ENCODE results near the gene TMPO. TPM values are rescaled to one million over a fixed set of nuclear protein-coding genes. Genes with fewer than 3 reads are reported as not detected.
A peak's percentile ranks its signal among the peaks of the same experiment; 100 is the strongest.
"Not testable (repeated sequence)": the region's sequence is repeated elsewhere in the genome, so short reads cannot be mapped to it uniquely, and the experiment has no call there.

TMPO gene
- total RNA-seq, 2 donors from 2014 or later = 294 to 438 TPM

DNA sequence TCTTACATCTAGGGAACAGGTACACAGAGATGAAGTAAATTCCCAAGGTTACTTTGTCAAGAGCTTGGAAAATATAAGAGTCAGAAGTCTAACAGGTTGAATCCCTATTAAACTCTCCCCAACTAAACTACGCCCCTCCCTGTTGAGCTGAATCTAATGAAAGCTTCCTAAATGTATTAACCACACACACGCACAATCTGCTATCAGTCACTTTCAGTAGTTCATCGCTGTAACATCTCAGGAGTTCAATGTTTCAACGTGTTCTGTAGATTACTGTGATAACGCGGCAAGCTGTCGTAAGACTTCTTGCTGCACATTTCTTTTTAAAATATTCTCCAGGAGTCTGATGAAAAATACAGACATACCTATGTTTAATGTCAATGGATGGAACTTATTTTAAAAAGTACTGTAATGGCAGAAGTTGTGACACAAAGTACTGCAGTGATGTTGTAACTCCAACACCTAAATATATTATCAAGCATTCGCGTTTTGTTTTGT lies 77.5 kb downstream of the TMPO start:
- ATAC-seq (peak; percentile 1 to 9), DNase-seq (ENCODE audit: low spot score in 2 of 2) (peak in 1 of 2 donors; percentile 13)
- Mint-ChIP-seq H3K36me3 (peaks cover 28 to 37% of the 10 kb centered on the region in 2 donors), H3K27ac (peak overlapping the region; percentile 98 to 100), H3K9me3 (no peaks in the 10 kb centered on the region)

DNA sequence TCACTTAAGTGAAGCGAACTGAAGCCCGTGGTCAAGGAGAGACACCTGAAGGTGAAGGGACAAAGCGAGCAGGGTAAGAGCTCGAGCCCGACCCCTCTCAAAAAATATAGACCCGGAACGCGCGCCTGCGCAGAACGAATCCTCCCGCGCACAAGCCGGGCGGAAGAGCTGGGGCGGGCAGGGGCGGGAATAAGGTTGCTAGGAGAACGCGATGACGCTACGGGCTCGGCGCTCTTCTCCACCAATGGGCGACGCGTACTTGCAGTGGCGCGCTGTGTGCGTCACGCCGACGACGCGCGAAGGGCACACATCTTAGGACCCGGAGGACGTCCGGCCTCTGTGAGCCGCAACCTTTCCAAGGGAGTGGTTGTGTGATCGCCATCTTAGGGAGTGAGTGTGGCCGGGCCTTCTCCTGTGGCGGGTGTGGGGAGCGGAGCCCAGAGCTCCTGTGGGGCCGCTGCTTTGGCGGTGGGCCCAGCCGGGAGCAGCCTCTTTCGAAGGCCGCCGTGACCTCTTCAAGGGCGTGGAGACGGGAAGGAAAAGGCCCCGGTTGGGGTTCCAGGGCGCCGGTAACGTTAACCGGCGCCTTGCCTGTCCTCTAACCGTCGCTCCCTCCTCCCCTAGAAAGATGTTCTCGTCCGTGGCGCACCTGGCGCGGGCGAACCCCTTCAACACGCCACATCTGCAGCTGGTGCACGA lies 78.1 kb downstream of the TMPO start, which contains the start of gene SLC25A3:
SLC25A3 (plus strand) TSS at position 336 of the 699 bp plus-strand sequence; CDS start at position 629, 293 bp downstream.
- peak; percentile 98 to 99 for ATAC-seq
- H3K9me3 Mint-ChIP-seq = no peaks in the 10 kb centered on the region
- DNase-seq (ENCODE audit: low spot score in 2 of 2) = peak; percentile 87 to 95
- peaks cover 28 to 37% of the 10 kb centered on the region in 2 donors for H3K36me3 Mint-ChIP-seq
- peak within 1 kb of the TSS; percentile 98 to 100 for H3K27ac Mint-ChIP-seq

DNA sequence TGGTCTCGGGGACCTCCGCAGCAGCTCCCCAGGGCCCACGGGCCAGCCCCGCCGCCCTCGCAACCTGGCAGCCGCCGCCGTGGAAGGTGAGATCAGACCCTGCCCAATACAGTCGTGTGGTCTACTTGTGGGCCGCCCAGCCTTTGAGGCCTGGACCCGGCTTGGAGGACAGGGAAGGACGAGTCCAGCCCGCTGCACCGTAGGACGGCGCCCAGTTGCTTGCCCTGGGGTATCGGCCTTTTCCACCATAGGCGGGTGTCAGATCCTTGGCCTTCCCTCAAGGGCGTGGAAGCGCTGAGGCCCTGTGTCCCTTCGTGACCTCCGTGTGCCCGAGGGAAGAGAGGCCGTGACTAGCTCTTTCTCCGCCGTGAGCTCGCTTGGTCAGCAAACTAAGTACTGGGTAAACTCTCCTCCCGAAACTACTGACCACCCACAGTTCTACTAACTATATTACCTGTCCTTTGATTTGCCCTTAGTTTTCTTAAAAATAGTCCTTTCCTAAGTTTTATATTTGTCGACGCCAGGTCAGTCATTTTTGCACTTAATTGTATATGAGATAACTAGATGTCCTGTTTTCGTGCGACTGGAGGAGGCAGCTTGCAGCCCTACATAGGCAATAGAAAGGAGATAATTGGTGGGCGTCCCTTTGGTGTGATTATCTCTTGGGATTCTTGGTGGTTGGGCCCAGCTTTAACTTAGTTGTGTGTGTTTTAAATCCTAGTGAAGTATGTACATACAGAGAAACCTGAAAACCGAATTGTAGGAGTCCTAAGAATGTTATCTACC lies 78.9 kb downstream of the TMPO start:
- ATAC-seq = peak in 1 of 2 donors; percentile 23
- Mint-ChIP-seq H3K9me3 (no peaks in the 10 kb centered on the region), H3K27ac (peak overlapping the region; percentile 98 to 100), H3K36me3 (peaks cover 28 to 37% of the 10 kb centered on the region in 2 donors)
- no peak for DNase-seq (ENCODE audit: low spot score in 2 of 2)

DNA sequence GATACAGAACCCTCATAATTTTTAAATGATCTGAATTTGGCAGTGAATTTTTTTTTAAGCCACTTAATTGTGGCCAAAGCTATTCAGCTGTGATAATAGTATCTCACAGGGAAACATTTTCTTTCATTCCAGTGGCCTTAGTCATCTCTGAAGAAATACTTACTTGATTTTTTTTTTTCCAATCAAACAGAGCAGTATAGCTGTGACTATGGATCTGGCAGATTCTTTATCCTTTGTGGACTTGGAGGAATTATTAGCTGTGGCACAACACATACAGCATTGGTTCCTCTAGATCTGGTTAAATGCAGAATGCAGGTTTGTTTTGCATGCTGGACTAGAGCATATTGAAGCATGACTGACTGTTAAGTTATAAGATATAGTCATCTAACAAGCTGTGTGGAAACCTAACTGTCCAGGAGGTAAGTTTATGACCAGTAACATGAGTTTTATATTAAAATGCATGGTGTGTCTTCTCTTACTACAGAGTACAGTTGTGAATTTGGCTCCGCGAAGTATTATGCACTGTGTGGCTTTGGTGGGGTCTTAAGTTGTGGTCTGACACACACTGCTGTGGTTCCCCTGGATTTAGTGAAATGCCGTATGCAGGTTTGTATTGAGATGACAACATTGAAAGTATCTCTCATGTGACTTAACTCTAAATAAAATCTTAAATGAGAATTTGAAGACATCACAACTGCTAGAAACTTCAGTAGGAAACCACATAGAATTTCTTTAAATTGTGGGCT lies 80.0 kb downstream of the TMPO start:
- Mint-ChIP-seq H3K27ac (peak overlapping the region; percentile 98), H3K9me3 (no peaks in the 10 kb centered on the region), H3K36me3 (peaks cover 33 to 37% of the 10 kb centered on the region in 2 donors)
- DNase-seq (ENCODE audit: low spot score in 2 of 2) (peak in 1 of 2 donors; percentile 17), ATAC-seq (peak; percentile 12 to 14)

DNA sequence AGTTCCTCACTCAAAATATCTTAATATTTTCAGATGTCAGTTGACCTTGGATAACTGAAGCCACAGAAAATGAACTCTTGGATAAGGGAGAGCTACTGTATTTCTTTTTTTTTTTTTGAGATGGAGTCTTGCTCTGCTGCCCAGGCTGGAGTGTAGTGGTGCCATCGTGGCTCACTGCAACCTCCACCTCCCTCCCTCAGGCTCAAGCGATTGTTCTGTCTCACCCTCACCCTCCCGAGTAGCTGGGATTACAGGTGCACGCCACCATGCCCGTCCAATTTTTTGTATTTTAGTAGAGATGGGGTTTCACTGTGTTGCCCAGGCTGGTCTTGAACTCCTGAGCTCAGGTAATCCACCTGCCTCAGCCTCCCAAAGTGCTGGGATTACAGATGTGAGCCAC lies 81.9 kb downstream of the TMPO start:
- not testable (repeated sequence) for DNase-seq (ENCODE audit: low spot score in 2 of 2); H3K9me3 Mint-ChIP-seq; ATAC-seq
- peaks cover 33 to 37% of the 10 kb centered on the region in 2 donors for H3K36me3 Mint-ChIP-seq
- peak overlapping the region in 1 of 2 donors; percentile 44 for H3K27ac Mint-ChIP-seq

Other genes with a start within 250 kb of the TMPO start
- 100 to 1,000 TPM; 563 to 791 TPM for gene SLC25A3, start 78.1 kb downstream of the TMPO start, total RNA-seq
- 10 to 100 TPM; 12.8 to 28.2 TPM for gene IKBIP, start 129.2 kb downstream of the TMPO start, total RNA-seq
- gene APAF1, start 129.7 kb downstream of the TMPO start, total RNA-seq = 10 to 100 TPM; 31.4 to 33.1 TPM

All from activated naive CD4-positive, alpha-beta T cell treated with anti-CD3 and anti-CD28 coated beads, Interleukin-2, amount 50 U/mL, for 72 hours (primary cell).